Breast epithelium (tissue), 4 donors: ENCODE data around the gene WNK2. TPM values are rescaled to one million over a fixed set of nuclear protein-coding genes. Genes with fewer than 3 reads are reported as not detected.

Experiments
- DNase-seq, 2 donors: peaks; one replicate each; pipeline ENCODE4 v3.0.0-alpha.2; 2019; ENCODE audit warnings: low spot score in 2 of 2
- H3K27ac ChIP-seq, 2 donors: fragments of 200-600 bp; sonication (generic) in 1 of 2; one replicate each; pipeline ENCODE4 v1.5.1; 2016 to 2019; ENCODE audit warnings: mild to moderate bottlenecking in 1 of 2
- H3K27me3 ChIP-seq, 2 donors: fragments of 200-600 bp; sonication (generic) in 1 of 2; one replicate each; pipeline versions ENCODE4 v1.5.1 to v1.6.0; 2017 to 2019; ENCODE audit warnings: control low read depth in 1 of 2, mild to moderate bottlenecking in 1 of 2
- H3K36me3 ChIP-seq: fragments of 200-600 bp; one replicate; pipeline ENCODE4 v1.5.1; 2019
- H3K4me1 ChIP-seq, 2 donors: fragments of 200-600 bp; sonication (generic); one replicate each; pipeline ENCODE4 v1.5.1; 2016 to 2019; ENCODE audit warnings: control low read depth in 1 of 2
- H3K4me3 ChIP-seq, 3 donors: fragments of 200-600 bp; sonication (generic); 1 replicate in 2 of 3; 2 replicates in 1 of 3; pipeline ENCODE4 v1.5.1; 2016 to 2019; ENCODE audit warnings: mild to moderate bottlenecking in 3 of 3, moderate library complexity in 2 of 3
- H3K9me3 ChIP-seq, 2 donors: fragments of 200-600 bp; sonication (generic) in 1 of 2; one replicate each; pipeline ENCODE4 v1.5.1; 2016 to 2019; ENCODE audit warnings: control low read depth in 1 of 2
- CTCF ChIP-seq, 3 donors: fragments of 450-650 bp; IDR thresholded peaks; one replicate each; pipeline ENCODE4 v1.5.1; 2016 to 2017; ENCODE audit warnings: antibody characterized with exemption in 3 of 3, mild to moderate bottlenecking in 3 of 3, moderate library complexity in 3 of 3
- POLR2A ChIP-seq: fragments of 450-650 bp; IDR thresholded peaks from one replicate; pipeline ENCODE4 v1.6.1; 2016; ENCODE audit warnings: antibody characterized with exemption, mild to moderate bottlenecking, moderate library complexity
- POLR2AphosphoS5 ChIP-seq, 3 donors: sonication (generic); formaldehyde crosslinking; IDR thresholded peaks; one replicate each; pipeline ENCODE4 v1.6.1; 2017; ENCODE audit warnings: antibody characterized with exemption in 3 of 3
- intact Hi-C: fragments of 100-400 bp; cut with DNase I; formaldehyde crosslinking; loops from one replicate; pipeline ENCODE4 v1.15.1; 2023; ENCODE audit warnings: low total_unique reads
- total RNA-seq, 3 donors: library from RNA; depleted of rRNA; stranded (reverse); fragments of >200 nt; gene quantifications; one replicate each; pipeline ENCODE4 v1.1.0, GENCODE V29; 2016

WNK2 gene
- total RNA-seq, 3 donors from 2014 or later, result 9.1 to 28.5 TPM; not detected in 1

DNA sequence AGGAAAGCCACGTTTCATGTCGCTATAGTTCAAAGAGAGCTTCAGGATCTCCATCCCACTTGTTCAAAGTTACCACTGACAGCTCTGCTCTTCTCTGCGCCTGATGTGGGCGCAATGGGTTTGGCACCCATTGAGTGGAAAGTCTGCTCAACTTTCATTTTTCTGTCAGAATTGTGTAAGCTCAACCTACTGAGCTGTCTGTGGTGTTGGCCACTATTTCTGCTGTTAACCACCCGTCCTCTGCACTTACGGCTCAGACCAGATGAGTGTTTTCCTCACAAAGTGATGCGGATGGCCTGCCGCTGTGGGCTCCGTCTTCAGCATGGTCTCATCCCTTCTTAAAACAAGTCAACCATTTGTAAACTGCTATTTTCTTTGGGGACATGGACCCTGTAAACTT lies 131.2 kb downstream of the WNK2 start:
- H3K36me3 ChIP-seq, result no peaks in the 10 kb centered on the region
- no peak for DNase-seq
- no peaks in the 10 kb centered on the region for H3K9me3 ChIP-seq
- TF ChIP-seq CTCF (IDR thresholded peaks at IDR 0.05) (no peak), POLR2AphosphoS5 (IDR thresholded peaks at IDR 0.05) (no peak), POLR2A (no peak)
- intact Hi-C loops, result no loop called here
- H3K4me3 ChIP-seq, result no peak overlapping the region
- H3K4me1 ChIP-seq, result no peaks in the 10 kb centered on the region
- no peak overlapping the region for H3K27ac ChIP-seq
- no peaks in the 10 kb centered on the region for H3K27me3 ChIP-seq

DNA sequence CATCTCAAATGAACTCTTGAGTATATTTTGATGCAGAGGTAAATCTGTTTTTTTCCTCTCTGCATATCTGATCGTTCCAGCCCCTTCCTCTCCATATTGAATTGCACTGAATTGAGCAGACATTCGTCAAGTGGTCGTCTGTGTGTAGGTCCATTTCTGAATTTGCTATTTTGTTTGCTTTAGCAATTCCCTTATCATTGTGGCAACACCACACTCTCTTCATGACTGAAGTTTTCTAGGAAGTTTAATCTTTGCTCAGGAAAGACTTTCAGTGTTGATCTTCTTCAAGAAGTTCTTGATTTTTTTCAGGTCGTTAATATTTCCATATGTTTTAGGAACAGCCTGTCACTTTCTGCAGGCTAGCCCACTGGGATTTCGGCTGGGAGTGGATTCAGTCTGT lies 132.0 kb downstream of the WNK2 start:
- DNase-seq, result no peak
- intact Hi-C loops, result no loop called here
- no peaks in the 10 kb centered on the region for H3K9me3 ChIP-seq
- no peak overlapping the region for H3K4me3 ChIP-seq
- no peaks in the 10 kb centered on the region for H3K4me1 ChIP-seq
- H3K36me3 ChIP-seq, result no peaks in the 10 kb centered on the region
- TF ChIP-seq CTCF (IDR thresholded peaks at IDR 0.05) (no peak), POLR2AphosphoS5 (IDR thresholded peaks at IDR 0.05) (no peak), POLR2A (no peak)
- H3K27ac ChIP-seq, result no peak overlapping the region
- no peaks in the 10 kb centered on the region for H3K27me3 ChIP-seq

DNA sequence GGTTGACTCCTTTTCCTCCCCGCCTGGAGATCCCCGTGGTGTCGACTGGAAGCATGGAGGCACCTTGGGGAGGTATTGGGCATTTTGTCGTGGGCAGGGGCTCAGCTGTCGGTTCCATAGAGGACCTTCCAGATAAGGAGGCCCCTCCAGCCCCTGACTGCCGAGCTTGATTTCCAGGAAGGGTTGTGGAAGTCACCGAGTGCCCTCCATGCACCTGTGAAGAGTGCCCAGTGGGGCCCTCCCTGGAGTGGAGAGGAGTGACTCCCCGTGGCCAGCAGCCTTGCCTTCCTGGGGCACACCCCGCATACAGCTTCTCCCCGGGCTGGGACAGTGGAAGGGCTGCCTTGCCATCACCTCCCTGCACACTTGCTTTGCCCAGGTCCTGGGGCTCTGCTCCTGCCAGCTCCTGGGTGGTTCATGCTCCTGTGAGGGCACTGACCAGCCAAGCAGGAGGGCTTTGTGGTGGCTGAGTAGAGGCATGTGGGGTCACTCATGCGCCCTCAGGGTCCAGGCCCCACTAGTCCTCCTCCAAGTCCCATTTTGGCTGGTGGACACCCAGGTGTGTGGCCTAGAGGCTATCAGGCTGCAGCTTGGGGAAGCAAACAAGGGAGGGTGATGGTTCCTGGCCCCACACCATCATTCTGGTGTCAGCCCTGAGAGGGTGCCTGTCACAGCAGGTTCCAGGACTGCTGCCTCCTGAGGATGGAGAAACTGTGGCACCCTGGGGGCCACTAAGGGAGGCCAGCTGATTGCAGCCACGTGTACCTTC lies 133.0 kb downstream of the WNK2 start:
- Histone ChIP-seq H3K27ac (no peak overlapping the region), H3K4me3 (no peak overlapping the region), H3K4me1 (no peaks in the 10 kb centered on the region), H3K36me3 (no peaks in the 10 kb centered on the region), H3K9me3 (no peaks in the 10 kb centered on the region), H3K27me3 (no peaks in the 10 kb centered on the region)
- DNase-seq, result no peak
- no peak for TF ChIP-seq POLR2AphosphoS5 (IDR thresholded peaks at IDR 0.05)
- TF ChIP-seq CTCF (IDR thresholded peaks at IDR 0.05), result no peak
- TF ChIP-seq POLR2A, result no peak
- intact Hi-C loops, result no loop called here

DNA sequence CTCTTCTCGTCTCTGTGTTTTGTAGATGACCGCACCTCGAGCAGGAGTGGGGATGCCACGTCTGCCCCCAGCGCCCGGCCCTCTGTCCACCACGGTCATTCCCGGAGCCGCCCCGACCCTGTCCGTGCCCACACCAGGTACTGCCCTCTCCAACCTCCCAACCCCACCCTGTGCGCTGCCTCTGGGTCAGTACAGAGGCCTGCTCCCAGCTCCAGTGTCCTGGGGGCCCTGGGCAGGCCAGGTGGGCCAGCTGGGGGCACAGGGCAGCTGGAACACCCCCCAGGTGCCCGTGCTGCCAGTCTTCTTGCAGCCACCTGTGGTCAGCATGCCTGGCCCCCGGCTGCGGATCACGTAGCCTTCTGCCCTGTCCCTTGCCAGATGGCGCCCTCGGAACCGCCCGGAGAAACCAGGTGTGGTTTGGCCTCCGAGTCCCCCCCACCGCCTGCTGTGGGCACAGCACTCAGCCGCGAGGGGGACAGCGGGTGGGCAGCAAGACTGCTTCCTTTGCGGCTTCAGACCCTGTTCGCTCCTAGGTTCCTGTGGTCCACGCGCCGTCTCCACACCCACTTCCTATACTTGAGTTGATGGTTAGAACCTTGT lies 133.7 kb downstream of the WNK2 start:
- no peaks in the 10 kb centered on the region for H3K9me3 ChIP-seq
- no peak overlapping the region for H3K27ac ChIP-seq
- no peak for TF ChIP-seq POLR2A
- no peak for TF ChIP-seq CTCF (IDR thresholded peaks at IDR 0.05)
- no peak for TF ChIP-seq POLR2AphosphoS5 (IDR thresholded peaks at IDR 0.05)
- no peaks in the 10 kb centered on the region for H3K36me3 ChIP-seq
- no peaks in the 10 kb centered on the region for H3K4me1 ChIP-seq
- DNase-seq, result no peak
- no peaks in the 10 kb centered on the region for H3K27me3 ChIP-seq
- H3K4me3 ChIP-seq, result no peak overlapping the region
- intact Hi-C loops, result no loop called here

GRCh38 chr9:93318480-93318879 lies 134.5 kb downstream of the WNK2 start:
- Histone ChIP-seq H3K27ac (no peak overlapping the region), H3K36me3 (no peaks in the 10 kb centered on the region), H3K4me3 (no peak overlapping the region), H3K4me1 (no peaks in the 10 kb centered on the region), H3K9me3 (no peaks in the 10 kb centered on the region), H3K27me3 (no peaks in the 10 kb centered on the region)
- intact Hi-C loops, result no loop called here
- TF ChIP-seq CTCF (IDR thresholded peaks at IDR 0.05), result no peak
- no peak for DNase-seq
